BJ (cell line): ENCODE data around the gene OVCH1. TPM values are rescaled to one million over a fixed set of nuclear protein-coding genes. Genes with fewer than 3 reads are reported as not detected.
"Not testable (repeated sequence)": the region's sequence is repeated elsewhere in the genome, so short reads cannot be mapped to it uniquely, and the experiment has no call there.

Experiments
- CTCF ChIA-PET: fragments of 350-600 bp; formaldehyde crosslinking; extraction: SDS; loops from one replicate; lab custom pipeline; 2021; ENCODE audit warnings: antibody characterized with exemption, inconsistent platforms; lab: Yijun Ruan, JAX
- POLR2A ChIA-PET: fragments of 300-600 bp; sonication (Branson Sonifier 250); formaldehyde crosslinking; extraction: SDS; loops from one replicate; lab custom pipeline; 2021; ENCODE audit warnings: antibody characterized with exemption; lab: Charles Lee
- DNase-seq: peaks from one replicate; pipeline ENCODE4 v3.0.0-alpha.2; 2011; ENCODE audit warnings: low read depth
- H3K27me3 ChIP-seq: 2 replicates; pipeline ENCODE4 v1.6.0; 2011; ENCODE audit warnings: low read length; ENCODE audit not compliant: control insufficient read depth, insufficient read depth
- H3K36me3 ChIP-seq: 2 replicates; pipeline ENCODE4 v1.5.1; 2011; ENCODE audit warnings: low read length; ENCODE audit not compliant: control insufficient read depth, insufficient read depth
- H3K4me3 ChIP-seq: 2 replicates; pipeline ENCODE4 v1.5.1; 2011; ENCODE audit warnings: low read depth, mild to moderate bottlenecking, control low read depth, low read length
- CTCF ChIP-seq: IDR thresholded peaks from 2 replicates; pipeline ENCODE4 v1.5.1; 2011; ENCODE audit warnings: low read depth, mild to moderate bottlenecking, control low read depth, inconsistent platforms, low read length, moderate library complexity; ENCODE audit not compliant: insufficient read depth
- polyA plus RNA-seq: library from polyadenylated mRNA; depleted of rRNA; stranded (reverse); fragments of >200 nt; gene quantifications from 2 replicates; pipeline ENCODE4 v1.2.3, GENCODE V29; 2011

OVCH1 gene
- polyA plus RNA-seq, 1 experiment: 0.06 TPM

- CTCF ChIA-PET: no interaction called here
- no peak for DNase-seq
- POLR2A ChIA-PET: interaction anchor here (0.6 kb wide), 1 partner anchor 15 kb away, joined by 3 read pairs; no protein-coding TSS in a partner anchor
Measured at GRCh38 chr12:29447285-29447975, 50.1 kb downstream of the OVCH1 start.

GRCh38 chr12:29439506-29439905 is 58.0 kb downstream of the OVCH1 start:
- TF ChIP-seq CTCF: no peak
- H3K36me3 ChIP-seq: no peaks in the 10 kb centered on the region
- DNase-seq: no peak
- CTCF ChIA-PET: no interaction called here
- no peak overlapping the region for H3K4me3 ChIP-seq
- POLR2A ChIA-PET: no interaction called here
- no peaks in the 10 kb centered on the region for H3K27me3 ChIP-seq

More at GRCh38 chr12:29447285-29447975, 50.1 kb downstream of the OVCH1 start:
- no peak for TF ChIP-seq CTCF
- H3K4me3 ChIP-seq: no peak overlapping the region
- H3K27me3 ChIP-seq: no peaks in the 10 kb centered on the region
- no peaks in the 10 kb centered on the region for H3K36me3 ChIP-seq

GRCh38 chr12:29438752-29439408 is 58.6 kb downstream of the OVCH1 start:
- DNase-seq: no peak
- CTCF ChIA-PET: no interaction called here
- TF ChIP-seq CTCF: no peak
- POLR2A ChIA-PET: no interaction called here
- no peaks in the 10 kb centered on the region for H3K27me3 ChIP-seq
- no peaks in the 10 kb centered on the region for H3K36me3 ChIP-seq
- no peak overlapping the region for H3K4me3 ChIP-seq

DNA sequence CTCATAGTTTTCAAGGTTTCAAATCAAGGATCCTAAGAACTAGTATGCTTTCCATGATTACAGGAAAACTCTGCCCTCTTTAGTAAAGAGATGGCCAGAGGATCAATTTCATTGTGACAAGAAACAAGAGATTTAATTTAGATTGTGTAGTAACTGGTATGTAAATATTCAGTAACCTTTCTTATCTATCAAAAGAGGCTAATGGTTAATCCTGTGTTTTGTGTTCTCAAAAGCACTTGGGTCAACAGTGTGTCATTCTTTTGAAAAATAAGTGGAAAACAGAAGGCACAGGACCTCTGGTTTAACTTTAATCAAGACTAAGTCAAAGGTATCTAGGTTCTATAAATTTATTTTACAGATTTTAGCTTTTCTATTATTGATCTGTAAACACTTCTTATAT is 59.9 kb downstream of the OVCH1 start:
- POLR2A ChIA-PET: no interaction called here
- no peak for DNase-seq
- no peak for TF ChIP-seq CTCF
- H3K36me3 ChIP-seq: no peaks in the 10 kb centered on the region
- CTCF ChIA-PET: no interaction called here
- no peak overlapping the region for H3K4me3 ChIP-seq
- no peaks in the 10 kb centered on the region for H3K27me3 ChIP-seq

DNA sequence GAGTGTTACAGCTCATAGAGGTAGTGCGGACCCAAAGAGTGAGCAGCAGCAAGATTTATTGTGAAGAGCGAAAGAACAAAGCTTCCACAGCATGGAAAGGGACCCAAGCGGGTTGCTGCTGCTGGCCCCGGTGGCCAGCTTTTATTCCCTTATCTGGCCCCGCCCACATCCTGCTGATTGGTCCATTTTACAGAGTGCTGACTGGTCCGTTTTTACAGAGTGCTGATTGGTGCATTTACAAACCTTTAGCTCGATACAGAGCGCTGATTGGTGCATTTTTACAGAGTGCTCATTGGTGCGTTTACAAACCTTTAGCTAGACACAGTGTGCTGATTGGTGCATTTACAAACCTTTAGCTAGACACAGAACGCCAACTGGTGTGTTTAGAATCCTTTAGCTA is 60.7 kb downstream of the OVCH1 start:
- DNase-seq, H3K4me3 ChIP-seq, H3K36me3 ChIP-seq, POLR2A ChIA-PET, H3K27me3 ChIP-seq: not testable (repeated sequence)
- CTCF ChIA-PET: interaction anchor here (0.7 kb wide), 1 partner anchor 104 kb away, joined by 3 read pairs; no protein-coding TSS in a partner anchor
